22Rv1 (cell line): Measurements from ENCODE around the gene SLITRK1.

ENCODE experiments used
- ZFX ChIP-seq: fragments of 450-650 bp; IDR thresholded peaks from 2 replicates; pipeline ENCODE4 v1.6.1; 2017; ENCODE audit warnings: antibody characterized with exemption, borderline replicate concordance
- TF ChIP-seq, protein P1 (sequence below): fragments of 450-650 bp; IDR thresholded peaks from 2 replicates; pipeline ENCODE4 v1.5.1; 2017; ENCODE audit warnings: mild to moderate bottlenecking

DNA sequence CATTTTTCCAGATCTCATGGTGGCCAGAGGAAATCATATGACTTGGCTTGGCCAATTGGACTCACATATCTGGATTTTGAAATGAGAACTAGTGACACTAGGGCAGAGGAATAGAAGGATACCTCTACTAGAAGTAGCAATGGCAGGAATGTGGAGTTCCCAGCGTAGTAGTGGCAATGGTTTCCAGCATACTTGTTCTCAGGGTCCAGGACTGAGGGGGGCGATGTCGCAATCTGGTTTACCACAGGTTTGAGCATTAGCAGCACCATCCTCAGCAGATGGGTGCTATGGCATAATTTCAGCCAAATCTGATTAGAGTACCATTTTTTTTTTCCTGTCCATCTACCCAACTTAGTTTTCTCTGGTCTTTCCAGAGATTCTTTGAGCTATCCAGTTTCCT lies 8.1 kb upstream of the SLITRK1 start:
- TF ChIP-seq, protein P1, sequence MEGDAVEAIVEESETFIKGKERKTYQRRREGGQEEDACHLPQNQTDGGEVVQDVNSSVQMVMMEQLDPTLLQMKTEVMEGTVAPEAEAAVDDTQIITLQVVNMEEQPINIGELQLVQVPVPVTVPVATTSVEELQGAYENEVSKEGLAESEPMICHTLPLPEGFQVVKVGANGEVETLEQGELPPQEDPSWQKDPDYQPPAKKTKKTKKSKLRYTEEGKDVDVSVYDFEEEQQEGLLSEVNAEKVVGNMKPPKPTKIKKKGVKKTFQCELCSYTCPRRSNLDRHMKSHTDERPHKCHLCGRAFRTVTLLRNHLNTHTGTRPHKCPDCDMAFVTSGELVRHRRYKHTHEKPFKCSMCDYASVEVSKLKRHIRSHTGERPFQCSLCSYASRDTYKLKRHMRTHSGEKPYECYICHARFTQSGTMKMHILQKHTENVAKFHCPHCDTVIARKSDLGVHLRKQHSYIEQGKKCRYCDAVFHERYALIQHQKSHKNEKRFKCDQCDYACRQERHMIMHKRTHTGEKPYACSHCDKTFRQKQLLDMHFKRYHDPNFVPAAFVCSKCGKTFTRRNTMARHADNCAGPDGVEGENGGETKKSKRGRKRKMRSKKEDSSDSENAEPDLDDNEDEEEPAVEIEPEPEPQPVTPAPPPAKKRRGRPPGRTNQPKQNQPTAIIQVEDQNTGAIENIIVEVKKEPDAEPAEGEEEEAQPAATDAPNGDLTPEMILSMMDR, result no peak
- no peak for TF ChIP-seq ZFX
